ENCODE results near the gene HMCN1.
"Not testable (repeated sequence)": the region's sequence is repeated elsewhere in the genome, so short reads cannot be mapped to it uniquely, and the experiment has no call there.

HMCN1 gene

GRCh38 chr1:186099336-186100104, 365.3 kb downstream of the HMCN1 start:
- no peak for DNase-seq

GRCh38 chr1:186102107-186102506, 367.9 kb downstream of the HMCN1 start:
- no peak for DNase-seq

GRCh38 chr1:186102547-186103148, 368.5 kb downstream of the HMCN1 start:
- DNase-seq = no peak

GRCh38 chr1:186104459-186104858, 370.3 kb downstream of the HMCN1 start:
- no peak for DNase-seq

- DNase-seq = no peak
Observed at GRCh38 chr1:186112280-186112679, 378.1 kb downstream of the HMCN1 start.

- DNase-seq = no peak
Observed at GRCh38 chr1:186113461-186113860, 379.3 kb downstream of the HMCN1 start.

- no peak for DNase-seq
Observed at GRCh38 chr1:186118724-186119123, 384.5 kb downstream of the HMCN1 start.

GRCh38 chr1:186122837-186123236, 388.6 kb downstream of the HMCN1 start:
- DNase-seq = no peak

GRCh38 chr1:186125035-186125434, 390.8 kb downstream of the HMCN1 start:
- no peak for DNase-seq

- DNase-seq = no peak
Observed at GRCh38 chr1:186125511-186125910, 391.3 kb downstream of the HMCN1 start.

- DNase-seq = no peak
Observed at GRCh38 chr1:186129758-186130157, 395.6 kb downstream of the HMCN1 start.

- no peak for DNase-seq
Observed at GRCh38 chr1:186139115-186139514, 404.9 kb downstream of the HMCN1 start.

GRCh38 chr1:186139701-186140100, 405.5 kb downstream of the HMCN1 start:
- no peak for DNase-seq

- DNase-seq = no peak
Observed at GRCh38 chr1:186142159-186142558, 408.0 kb downstream of the HMCN1 start.

GRCh38 chr1:186142916-186143315, 408.7 kb downstream of the HMCN1 start:
- no peak for DNase-seq

- no peak for DNase-seq
Observed at GRCh38 chr1:186143481-186143880, 409.3 kb downstream of the HMCN1 start.

GRCh38 chr1:186144505-186144904, 410.3 kb downstream of the HMCN1 start:
- no peak for DNase-seq

GRCh38 chr1:186146974-186147373, 412.8 kb downstream of the HMCN1 start:
- no peak for DNase-seq

- no peak for DNase-seq
Observed at GRCh38 chr1:186149591-186149990, 415.4 kb downstream of the HMCN1 start.

- no peak for DNase-seq
Observed at GRCh38 chr1:186152227-186152619, 418.0 kb downstream of the HMCN1 start.

- no peak for DNase-seq
Observed at GRCh38 chr1:186152620-186153239, 418.5 kb downstream of the HMCN1 start.

GRCh38 chr1:186154651-186155050, 420.5 kb downstream of the HMCN1 start:
- DNase-seq = no peak

GRCh38 chr1:186155594-186155993, 421.4 kb downstream of the HMCN1 start:
- DNase-seq = peak; percentile 50

- DNase-seq = not testable (repeated sequence)
Observed at GRCh38 chr1:186162895-186163294, 428.7 kb downstream of the HMCN1 start.
